GM21447 (cell line): ENCODE measurements around the gene EMILIN1.
A peak's percentile ranks its signal among the peaks of the same experiment; 100 is the strongest.

ENCODE experiments used
- ATAC-seq: cut with Tn5 transposase; IDR thresholded peaks from one replicate; pipeline ENCODE4 v1.9.1; 2021; ENCODE audit not compliant: unreplicated experiment

The EMILIN1 gene

DNA sequence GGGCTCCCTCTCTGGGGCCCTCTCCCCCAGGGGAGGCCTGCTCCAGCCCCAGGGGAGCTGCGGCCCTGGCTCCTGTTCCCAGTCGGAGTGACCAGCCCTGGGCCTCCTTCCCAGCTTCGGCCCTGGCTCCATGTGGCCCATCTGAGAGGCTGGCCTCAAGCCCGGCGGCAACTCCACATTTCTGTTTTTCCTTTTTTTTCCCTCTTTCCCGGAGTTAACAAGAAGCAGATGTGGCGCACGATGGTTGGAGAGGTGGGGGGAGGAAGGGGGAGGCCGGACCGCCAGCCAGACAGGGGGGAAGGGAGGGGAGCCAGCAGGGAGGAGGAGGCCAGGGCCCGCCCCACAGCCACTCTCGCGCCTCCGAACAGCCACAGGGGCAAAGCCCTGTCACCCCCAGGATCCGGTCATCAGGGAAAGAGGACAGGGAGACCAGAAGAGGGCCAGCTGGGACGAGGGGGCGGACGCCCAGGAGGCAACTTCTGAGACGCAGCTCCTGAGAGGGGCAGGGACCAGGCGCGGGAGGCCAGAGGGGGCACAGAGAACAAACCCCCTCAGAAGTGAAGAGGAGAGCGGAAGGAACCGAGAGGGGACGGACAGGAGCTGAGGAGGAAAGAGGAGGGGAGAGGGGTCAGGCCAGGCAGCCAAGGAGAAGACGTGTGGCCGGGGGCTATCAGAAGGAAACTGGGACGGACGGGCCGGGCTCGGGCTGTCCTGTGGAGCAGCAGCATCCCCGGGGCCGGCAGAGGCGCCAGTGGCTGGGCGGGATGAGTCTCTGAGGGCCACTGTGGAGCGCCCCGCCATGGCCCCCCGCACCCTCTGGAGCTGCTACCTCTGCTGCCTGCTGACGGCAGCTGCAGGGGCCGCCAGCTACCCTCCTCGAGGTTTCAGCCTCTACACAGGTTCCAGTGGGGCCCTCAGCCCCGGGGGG, at the start of gene EMILIN1:
Gene EMILIN1, plus strand, starts transcription at position 349 of the 928 bp plus-strand sequence. Its CDS starts 451 bp downstream, at position 800.
- no peak for ATAC-seq

DNA sequence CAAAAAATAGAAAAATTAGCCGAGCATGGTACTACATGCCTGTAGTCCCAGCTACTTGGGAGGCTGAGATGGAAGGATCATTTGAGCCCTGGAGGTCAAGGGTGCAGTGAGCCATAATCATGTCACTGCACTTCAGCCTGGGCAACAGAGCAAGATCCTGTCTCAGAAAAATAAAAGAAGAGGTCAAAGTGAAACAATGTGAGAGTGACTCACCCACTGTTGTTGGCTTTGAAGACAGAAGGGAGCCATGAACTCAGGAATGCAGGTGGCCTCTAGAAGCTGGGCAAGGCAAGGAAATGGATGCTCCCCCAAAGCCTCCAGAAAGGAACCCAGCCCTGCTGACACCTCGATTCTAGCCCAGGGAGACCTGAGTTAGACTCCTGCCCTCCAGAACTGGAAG, 49.4 kb upstream of the EMILIN1 start:
- no peak for ATAC-seq

- peak; percentile 94 for ATAC-seq
Observed at GRCh38 chr2:27032495-27033252, 45.7 kb upstream of the EMILIN1 start, which contains the start of gene TMEM214. Gene TMEM214 (plus strand): TSS chr2:27032965. CDS start chr2:27033016, 51 bp downstream.

DNA sequence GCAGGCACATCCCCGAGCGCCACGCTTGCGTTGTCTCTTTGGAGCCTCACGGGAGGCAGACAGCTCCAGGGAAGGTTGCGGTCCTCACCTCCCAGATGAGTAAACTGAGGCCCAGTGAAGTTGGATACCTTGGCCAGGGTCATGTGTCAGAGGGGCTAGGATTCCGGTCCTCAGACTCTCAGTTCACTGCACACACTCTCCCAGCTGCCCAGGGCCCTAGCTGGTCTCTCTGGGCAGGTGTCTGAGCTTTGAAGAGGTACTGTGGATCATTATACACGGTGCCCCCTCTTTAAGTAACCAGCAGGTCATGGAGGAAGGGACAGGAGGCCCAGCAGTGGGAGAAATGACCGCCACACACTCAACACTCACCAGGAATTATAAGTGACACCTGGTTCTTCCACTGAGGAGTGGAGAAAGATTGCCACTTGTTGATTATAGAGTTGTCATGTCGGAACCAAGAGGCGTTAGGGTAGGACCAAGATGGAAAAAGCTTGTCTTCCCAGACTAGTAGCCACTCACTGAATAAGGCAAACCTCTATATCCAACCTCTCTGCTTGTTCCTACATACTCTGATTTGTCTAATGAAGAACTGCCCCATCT, 45.1 kb upstream of the EMILIN1 start:
- ATAC-seq: no peak

DNA sequence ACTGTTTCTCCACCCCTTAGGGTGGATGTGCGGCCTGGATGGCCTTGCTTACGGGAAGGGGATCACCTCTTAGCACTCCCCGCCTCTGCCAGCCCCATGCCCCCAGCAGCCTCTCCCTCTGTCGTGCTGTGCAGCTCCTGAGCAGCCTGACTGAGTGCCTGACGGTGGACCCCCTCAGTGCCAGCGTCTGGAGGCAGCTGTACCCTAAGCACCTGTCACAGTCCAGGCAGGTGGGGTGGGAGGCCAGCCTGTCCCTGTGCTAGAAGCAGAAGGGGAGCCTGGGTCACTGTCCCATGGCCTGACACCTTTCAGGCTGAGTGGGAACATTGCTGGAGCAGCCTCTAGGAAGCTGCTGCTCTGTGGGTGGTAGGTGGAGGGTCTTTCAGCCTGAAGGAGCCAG, 40.4 kb upstream of the EMILIN1 start:
- no peak for ATAC-seq

DNA sequence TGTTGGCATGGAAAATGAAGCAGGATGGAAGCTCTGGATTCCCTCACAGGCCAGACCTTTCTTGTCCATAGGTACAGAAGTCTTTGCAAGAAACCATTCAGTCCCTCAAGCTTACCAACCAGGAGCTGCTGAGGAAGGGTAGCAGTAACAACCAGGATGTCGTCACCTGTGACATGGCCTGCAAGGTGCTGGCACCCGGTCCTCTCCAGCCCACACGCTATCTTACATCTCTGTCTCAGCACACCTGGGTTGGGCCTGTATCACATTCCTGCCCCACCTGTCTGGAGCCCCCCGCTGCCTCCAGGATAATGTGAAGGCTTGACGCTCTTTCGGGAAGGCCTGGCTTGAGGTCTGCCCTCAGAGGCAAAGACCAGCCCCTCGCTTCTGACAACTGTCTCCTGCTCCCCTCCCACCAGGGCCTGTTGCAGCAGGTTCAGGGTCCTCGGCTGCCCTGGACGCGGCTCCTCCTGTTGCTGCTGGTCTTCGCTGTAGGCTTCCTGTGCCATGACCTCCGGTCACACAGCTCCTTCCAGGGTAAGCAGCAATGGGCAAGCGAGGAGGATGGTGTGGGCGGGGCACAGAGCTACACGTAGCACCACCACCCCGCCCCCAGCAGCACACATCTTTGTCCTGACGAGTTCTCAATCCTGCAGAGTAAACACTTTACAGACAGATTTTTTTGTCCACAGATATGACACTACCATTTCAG, 39.6 kb upstream of the EMILIN1 start:
- ATAC-seq: no peak

- ATAC-seq: no peak
Observed at GRCh38 chr2:27039426-27039825, 39.0 kb upstream of the EMILIN1 start.

DNA sequence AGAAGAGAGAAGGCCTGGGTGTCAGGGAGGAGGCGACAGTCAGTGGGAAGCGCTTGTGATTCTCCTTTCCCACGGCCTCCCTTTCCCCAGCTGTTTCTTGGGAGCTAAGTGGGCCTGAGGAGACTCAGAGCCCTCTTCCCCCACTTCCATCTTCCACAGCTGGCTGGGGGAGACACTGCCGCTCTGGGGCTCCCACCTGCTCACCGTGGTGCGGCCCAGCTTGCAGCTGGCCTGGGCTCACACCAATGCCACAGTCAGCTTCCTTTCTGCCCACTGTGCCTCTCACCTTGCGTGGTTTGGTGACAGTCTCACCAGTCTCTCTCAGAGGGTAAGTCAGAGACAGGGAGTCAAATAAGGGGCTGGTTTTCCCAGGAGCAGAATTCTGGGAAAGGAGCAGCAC, 38.5 kb upstream of the EMILIN1 start:
- ATAC-seq: no peak

- no peak for ATAC-seq
Observed at GRCh38 chr2:27040282-27040681, 38.1 kb upstream of the EMILIN1 start.

DNA sequence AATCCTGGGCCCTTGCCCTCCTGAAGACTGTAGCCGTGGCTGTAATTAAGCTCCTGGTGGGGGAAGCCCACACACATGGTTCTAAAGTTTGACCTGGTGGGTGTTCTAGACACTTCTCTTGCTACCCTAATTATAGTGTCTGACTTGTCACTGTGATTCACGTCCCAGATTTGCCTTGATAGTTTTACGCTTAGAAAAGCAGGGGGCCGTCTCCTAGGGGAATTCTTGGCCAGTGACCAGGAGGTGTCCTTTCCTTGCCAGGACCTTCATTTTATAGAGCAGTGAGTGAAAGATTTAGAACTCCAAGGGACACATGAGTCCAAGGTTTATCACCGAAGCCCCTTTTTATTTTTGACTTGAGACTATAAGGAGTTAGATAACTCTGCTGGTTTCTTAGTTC, 36.7 kb upstream of the EMILIN1 start:
- ATAC-seq: peak; percentile 24

DNA sequence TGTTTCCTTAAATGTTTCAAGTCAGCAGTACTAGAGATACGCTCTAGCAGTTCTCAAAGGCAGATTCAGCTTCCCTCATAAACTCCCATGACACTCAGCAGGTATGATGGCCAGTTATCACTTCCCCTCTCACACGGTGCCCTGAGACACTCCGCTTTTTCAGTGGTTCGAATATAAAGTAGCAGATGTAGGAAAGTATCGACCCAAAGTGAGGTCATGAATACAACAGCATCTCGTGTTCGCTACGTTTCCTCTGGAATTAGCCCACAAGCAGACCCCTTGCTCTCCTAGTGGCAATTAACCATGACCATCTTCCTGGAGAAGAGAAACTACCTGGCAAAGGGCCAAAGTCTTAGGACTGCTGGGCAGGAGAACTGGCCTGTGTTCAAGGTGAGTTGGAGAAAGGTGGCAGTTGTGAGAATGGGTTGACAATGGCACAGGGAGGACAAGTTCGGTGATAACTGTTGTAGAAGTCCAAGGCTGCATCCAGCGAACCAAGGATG, 36.2 kb upstream of the EMILIN1 start:
- ATAC-seq: peak; percentile 68

DNA sequence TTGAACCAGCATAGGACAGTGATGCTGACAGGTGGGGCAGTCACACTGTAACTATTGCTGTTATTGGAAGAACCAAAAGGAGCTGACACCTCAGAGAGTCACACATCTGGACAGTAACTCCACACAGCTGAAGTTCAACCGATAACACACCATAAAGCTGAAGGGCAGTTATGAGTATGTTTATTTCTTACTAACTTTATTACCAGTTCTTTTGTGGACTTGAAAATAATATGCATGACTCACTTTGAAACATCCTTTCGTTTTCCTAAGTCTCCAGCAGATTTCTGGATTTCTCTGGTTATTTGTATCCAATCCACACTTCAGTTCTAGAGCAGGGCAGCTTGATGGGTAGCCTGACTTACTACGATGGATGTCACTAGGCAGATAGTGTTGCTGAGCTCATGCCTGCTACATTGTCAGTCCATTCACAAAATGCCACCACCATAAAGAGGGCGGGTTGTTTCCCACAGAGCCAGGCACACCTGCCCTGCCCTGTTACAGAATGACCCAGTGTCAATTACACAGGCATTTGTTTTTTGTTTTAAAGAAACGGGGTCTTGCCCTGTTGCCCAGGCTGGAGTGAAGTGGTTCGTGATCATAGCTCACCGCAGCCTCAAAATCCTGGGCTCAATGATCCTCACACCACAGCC, 35.3 kb upstream of the EMILIN1 start:
- no peak for ATAC-seq

DNA sequence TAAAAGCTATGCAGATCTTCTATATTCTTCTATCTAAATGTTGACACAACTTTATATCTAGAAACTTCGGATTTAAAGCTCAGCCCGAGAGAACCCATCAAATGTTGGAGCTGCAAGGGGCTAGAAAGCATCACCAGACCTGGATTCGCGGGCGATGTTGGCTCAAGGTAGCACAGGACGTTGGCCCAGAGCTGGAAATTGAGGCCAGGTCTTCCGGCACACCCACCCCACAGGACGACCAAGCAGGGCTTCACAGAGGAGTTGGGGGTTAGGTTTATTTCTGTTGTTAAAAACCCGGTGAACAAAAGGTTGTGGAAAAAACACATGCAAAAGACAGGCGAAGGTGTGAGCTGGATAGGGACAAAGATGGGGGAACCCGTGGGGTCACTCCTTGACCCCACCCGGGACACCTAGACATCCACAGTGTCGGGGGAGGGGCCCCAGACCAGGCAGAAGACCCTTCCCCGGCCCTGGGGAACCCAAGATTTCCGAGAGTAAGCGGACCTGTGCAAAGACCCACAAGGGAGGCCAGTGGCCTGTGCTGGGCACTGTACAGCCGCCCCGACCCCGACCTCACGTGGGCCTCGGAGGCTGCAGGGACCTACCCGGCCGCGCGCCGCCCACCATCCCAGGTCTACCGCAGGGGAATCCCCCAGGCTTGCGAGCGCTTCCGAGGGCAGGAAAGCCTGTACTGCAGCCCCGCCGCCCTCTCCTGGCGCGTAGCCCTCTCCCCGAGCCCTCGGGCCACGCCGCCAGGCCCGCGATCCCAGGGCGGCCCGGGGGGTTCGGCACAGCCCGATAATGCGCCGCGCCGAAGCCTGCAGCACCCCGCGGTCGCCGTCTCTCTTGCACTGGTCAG, 28.8 kb upstream of the EMILIN1 start:
- ATAC-seq: peak; percentile 29

DNA sequence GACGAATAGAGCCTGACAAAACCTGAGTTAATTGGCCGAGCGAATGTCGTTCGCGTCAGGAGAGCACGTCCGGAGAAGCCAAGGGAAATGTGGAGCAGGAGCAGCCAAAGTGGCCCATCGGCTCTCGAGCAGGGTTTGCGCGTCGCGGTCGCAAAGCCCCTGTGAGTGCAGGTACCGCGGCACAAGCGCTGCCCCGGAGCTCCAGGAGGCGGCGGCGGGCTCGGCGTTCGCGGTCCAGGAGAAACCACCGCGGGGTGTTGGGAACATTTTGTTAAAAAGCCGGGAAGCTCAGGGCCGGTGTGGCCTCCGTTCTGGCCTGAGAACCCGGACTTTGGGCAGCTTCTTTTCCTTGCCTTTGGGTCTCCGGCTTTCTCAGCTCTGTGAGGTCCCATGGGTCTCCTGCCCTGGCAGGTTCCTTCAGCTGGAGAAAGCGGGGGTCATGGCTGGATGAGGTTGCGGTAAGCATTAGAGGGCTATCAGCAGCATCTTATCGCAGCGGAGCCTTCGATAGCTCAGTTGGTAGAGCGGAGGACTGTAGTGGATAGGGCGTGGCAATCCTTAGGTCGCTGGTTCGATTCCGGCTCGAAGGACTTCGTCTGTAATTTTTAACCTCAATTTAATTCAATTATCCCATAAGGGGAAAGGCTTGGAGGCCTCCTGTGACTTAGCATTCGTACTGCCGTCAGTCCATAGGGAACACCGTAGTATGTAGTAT, 28.0 kb upstream of the EMILIN1 start:
- peak; percentile 60 for ATAC-seq

DNA sequence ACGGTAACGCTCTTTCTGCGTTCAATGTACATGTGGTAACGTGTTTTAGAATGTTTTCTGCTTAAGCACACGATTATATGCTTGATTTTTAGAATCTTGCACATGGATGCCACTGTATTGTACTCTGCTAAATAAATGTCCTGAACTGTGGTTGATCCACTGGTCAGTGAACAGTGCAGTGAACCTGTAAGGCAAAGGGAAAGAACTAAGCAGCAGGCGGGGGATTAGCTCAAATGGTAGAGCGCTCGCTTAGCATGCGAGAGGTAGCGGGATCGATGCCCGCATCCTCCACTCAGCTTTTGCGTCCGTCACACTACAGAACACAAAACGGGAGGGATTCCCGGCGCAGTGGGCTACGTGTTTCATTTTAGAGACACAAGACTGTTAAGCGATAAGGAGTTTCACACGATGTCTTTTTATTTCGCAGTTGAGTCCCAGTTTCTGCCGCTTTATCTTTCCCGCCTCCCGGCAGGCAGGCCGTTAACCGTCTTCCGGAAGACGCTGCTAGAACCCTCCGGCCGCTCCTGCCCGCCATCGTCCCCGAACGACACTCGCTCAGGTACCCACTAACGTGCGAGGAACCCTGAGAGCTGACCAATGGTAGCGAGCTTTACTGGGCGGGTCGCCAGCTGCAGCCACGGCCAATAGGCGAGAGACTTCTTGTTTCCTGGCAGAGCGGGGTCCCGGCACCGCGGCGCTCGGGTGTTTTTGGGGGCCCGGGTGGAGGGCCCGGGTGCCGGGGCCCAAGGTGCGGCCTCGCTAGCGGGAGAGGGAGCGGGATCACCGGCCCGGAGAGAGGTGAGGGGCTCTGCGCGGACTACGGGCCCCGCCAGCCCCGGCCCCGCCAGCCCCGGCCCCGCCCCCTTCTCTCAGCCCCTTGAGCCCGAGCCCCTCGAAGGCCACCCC, 27.2 kb upstream of the EMILIN1 start, which contains the start of gene AGBL5:
Gene AGBL5, plus strand, starts transcription at position 673 of the 906 bp plus-strand sequence. CDS start 1,291 bp downstream, outside the sequence.
- ATAC-seq: peak; percentile 63

DNA sequence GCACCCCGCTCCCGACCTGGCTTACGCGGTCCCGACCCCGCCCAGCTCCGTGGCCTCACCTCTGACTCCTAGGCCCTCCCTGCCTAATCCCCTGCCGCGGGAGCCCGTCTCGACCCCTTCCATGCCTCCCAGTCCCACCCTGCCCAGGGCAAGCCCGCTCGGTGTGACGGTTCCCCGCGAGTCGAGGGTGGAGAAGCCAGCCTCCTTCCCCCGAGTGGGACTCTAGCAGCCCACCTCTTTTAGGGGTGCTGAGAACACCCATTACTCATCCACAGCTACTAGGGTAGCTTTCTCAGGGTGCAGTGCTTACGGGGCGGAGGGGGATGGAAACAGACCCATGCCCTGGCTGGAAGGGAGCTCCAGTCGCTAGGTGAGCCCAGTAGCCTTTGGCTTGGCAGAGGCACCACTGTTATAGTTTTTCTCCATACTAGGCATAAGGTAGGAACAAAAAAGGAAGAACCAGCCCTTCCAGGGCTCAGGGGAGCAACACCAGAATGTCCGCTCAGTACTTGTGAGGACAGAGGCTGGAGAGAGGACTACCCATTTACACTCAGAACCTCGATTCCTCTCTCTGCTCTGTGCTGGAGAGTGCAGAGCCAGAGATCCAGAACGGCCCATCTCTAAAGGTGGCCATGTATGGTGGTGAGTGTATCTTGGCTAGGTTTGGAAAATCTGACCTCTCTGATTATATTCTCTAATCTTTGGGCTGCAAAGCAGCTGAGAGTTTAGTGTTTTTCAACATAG, 26.3 kb upstream of the EMILIN1 start:
- no peak for ATAC-seq

- ATAC-seq: no peak
Observed at GRCh38 chr2:27053321-27053720, 25.1 kb upstream of the EMILIN1 start.
